ENCODE measurements around the gene CIBAR2. TPM values are rescaled to one million over a fixed set of nuclear protein-coding genes. Genes with fewer than 3 reads are reported as not detected.
A peak's percentile ranks its signal among the peaks of the same experiment; 100 is the strongest.
"Not testable (repeated sequence)": the region's sequence is repeated elsewhere in the genome, so short reads cannot be mapped to it uniquely, and the experiment has no call there.

CIBAR2 gene
- total RNA-seq, 4 donors from 2014 or later = not detected

GRCh38 chr16:85054948-85055492 is 57.3 kb downstream of the CIBAR2 start:
- no peaks in the 10 kb centered on the region for H3K27me3 ChIP-seq
- intact Hi-C loops (cut with DNase I) = no loop called here
- H3K36me3 ChIP-seq = no peaks in the 10 kb centered on the region
- TF ChIP-seq POLR2A (IDR thresholded peaks at IDR 0.05) (no peak), CTCF (IDR thresholded peaks at IDR 0.05) (no peak)
- H3K4me1 ChIP-seq = peaks cover 8 to 20% of the 10 kb centered on the region in 2 donors
- DNase-seq = no peak
- H3K27ac ChIP-seq = peak overlapping the region in 1 of 3 donors; percentile 6
- 76 to 81% methylated on average over 6 of the region's 6 CpGs for WGBS, 2 donors
- no peak overlapping the region for H3K4me3 ChIP-seq (replicated peaks in 1 of 3)
- H3K9me3 ChIP-seq = no peaks in the 10 kb centered on the region

- H3K4me3 ChIP-seq (replicated peaks in 1 of 3); H3K27me3 ChIP-seq; intact Hi-C loops (cut with DNase I); DNase-seq; H3K27ac ChIP-seq; H3K36me3 ChIP-seq; H3K9me3 ChIP-seq: not testable (repeated sequence)
- 81 to 98% methylated on average over 3 of the region's 3 CpGs for WGBS, 2 donors
- H3K4me1 ChIP-seq = peaks cover 8 to 20% of the 10 kb centered on the region in 2 donors
Observed at GRCh38 chr16:85054321-85054720, 58.0 kb downstream of the CIBAR2 start.

- TF ChIP-seq POLR2A (IDR thresholded peaks at IDR 0.05) (no peak), CTCF (IDR thresholded peaks at IDR 0.05) (no peak)
- Histone ChIP-seq H3K36me3 (no peaks in the 10 kb centered on the region), H3K27me3 (no peaks in the 10 kb centered on the region), H3K4me3 (replicated peaks in 1 of 3) (no peak overlapping the region), H3K9me3 (no peaks in the 10 kb centered on the region), H3K4me1 (peaks cover 3 to 14% of the 10 kb centered on the region in 2 donors), H3K27ac (no peak overlapping the region)
- intact Hi-C loops (cut with DNase I) = no loop called here
- 91 to 92% methylated on average over 10 of the region's 10 CpGs for WGBS, 2 donors
- DNase-seq = no peak
Observed at GRCh38 chr16:85052536-85052935, 59.7 kb downstream of the CIBAR2 start.

- H3K4me1 ChIP-seq = peaks cover 5 to 18% of the 10 kb centered on the region in 2 donors
- H3K4me3 ChIP-seq (replicated peaks in 1 of 3) = no peak overlapping the region
- TF ChIP-seq CTCF (IDR thresholded peaks at IDR 0.05) = no peak
- no peak for TF ChIP-seq POLR2A (IDR thresholded peaks at IDR 0.05)
- no peak for DNase-seq
- no peaks in the 10 kb centered on the region for H3K9me3 ChIP-seq
- intact Hi-C loops (cut with DNase I) = no loop called here
- 91 to 93% methylated on average over 8 of the region's 8 CpGs for WGBS, 2 donors
- no peak overlapping the region for H3K27ac ChIP-seq
- H3K36me3 ChIP-seq = no peaks in the 10 kb centered on the region
- no peaks in the 10 kb centered on the region for H3K27me3 ChIP-seq
Observed at GRCh38 chr16:85051683-85052082, 60.6 kb downstream of the CIBAR2 start.

- Histone ChIP-seq H3K27me3 (no peaks in the 10 kb centered on the region), H3K4me1 (peaks cover 6 to 16% of the 10 kb centered on the region in 2 donors), H3K36me3 (no peaks in the 10 kb centered on the region), H3K27ac (no peak overlapping the region), H3K4me3 (replicated peaks in 1 of 3) (no peak overlapping the region), H3K9me3 (no peaks in the 10 kb centered on the region)
- DNase-seq = no peak
- TF ChIP-seq CTCF (IDR thresholded peaks at IDR 0.05) = no peak
- 78 to 88% methylated on average over 8 of the region's 8 CpGs for WGBS, 2 donors
- intact Hi-C loops (cut with DNase I) = no loop called here
Observed at GRCh38 chr16:85051067-85051581, 61.1 kb downstream of the CIBAR2 start.
